HCT116 (cell line): ENCODE measurements around the gene AMER2.

ENCODE experiments used
- CTCF ChIP-seq, 3 experiments: fragments of 200-600 bp in 1 of 3; sonication (generic) in 1 of 3; IDR thresholded peaks in 2 of 3; conservative IDR thresholded peaks in 1 of 3; 2 replicates each; pipeline ENCODE4 v1.5.1; 2012 to 2017; ENCODE audit warnings: low read depth in 2 of 3, low read length in 2 of 3, antibody characterized with exemption in 1 of 3, borderline replicate concordance in 1 of 3, control low read depth in 1 of 3, mild to moderate bottlenecking in 1 of 3, mixed read lengths in 1 of 3, mixed run types in 1 of 3, moderate library complexity in 1 of 3; ENCODE audit not compliant: insufficient read depth in 1 of 3
- EZH2 ChIP-seq: fragments of 200-600 bp; sonication (generic); IDR thresholded peaks from 2 replicates; pipeline ENCODE4 v1.6.1; 2017; ENCODE audit warnings: antibody characterized with exemption, mixed run types
- POLR2A ChIP-seq: IDR thresholded peaks from 2 replicates; pipeline ENCODE4 v1.7.0; 2011; ENCODE audit warnings: borderline replicate concordance; ENCODE audit not compliant: insufficient read depth, insufficient read length; ENCODE audit errors: extremely low read depth
- POLR2AphosphoS5 ChIP-seq: IDR thresholded peaks from 2 replicates; pipeline ENCODE4 v1.6.1; 2011; ENCODE audit warnings: mild to moderate bottlenecking, low read depth, low read length, moderate library complexity
- TCF7L2 ChIP-seq: IDR thresholded peaks from 2 replicates; pipeline ENCODE4 v1.7.0; 2011; ENCODE audit warnings: borderline replicate concordance, inconsistent platforms; ENCODE audit not compliant: insufficient read depth, insufficient read length; ENCODE audit errors: extremely low read depth
- YY1 ChIP-seq: IDR thresholded peaks from 2 replicates; pipeline ENCODE4 v1.6.1; 2011; ENCODE audit warnings: low read length, low read depth, moderate library complexity, mild to moderate bottlenecking; ENCODE audit not compliant: insufficient replicate concordance; ENCODE audit errors: extremely low read depth

DNA sequence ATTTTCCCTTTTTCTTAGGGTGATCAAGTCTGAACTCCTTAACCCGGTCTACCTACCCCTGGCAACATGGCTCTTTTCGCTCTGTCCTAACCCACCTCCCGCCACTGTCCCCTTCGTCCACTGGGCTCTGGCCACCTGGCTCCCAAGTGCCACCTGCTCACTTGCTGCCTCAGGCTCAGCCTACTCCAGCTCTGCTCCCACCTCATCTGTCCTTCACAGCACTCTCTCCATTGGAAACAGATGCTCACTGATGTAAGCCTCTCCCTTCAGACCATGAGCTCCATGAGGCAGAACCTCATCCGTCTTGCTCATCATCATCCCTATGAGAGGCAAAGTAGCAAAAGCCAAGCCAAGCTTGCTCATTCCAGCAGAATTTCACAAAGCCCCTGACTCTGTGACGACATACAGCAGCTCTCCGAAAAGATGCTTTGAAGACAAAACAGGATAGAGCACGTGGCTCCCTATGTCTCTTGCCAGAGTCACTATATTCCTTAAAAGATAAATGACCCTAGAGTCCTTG lies 35.3 kb upstream of the AMER2 start:
- TF ChIP-seq POLR2AphosphoS5: no peak
- TF ChIP-seq CTCF (IDR thresholded peaks at IDR 0.05 in 2 of 3, conservative IDR thresholded peaks at IDR 0.05 in 1 of 3; ENCODE audit: borderline replicate concordance in 1 of 3, insufficient read depth in 1 of 3, low read depth in 2 of 3, low read length in 2 of 3): no peak
- TF ChIP-seq POLR2A: no peak
- TF ChIP-seq TCF7L2: no peak
- no peak for TF ChIP-seq YY1
- TF ChIP-seq EZH2: no peak
